GM21367 (cell line): ENCODE measurements around the gene NEB.
"Not testable (repeated sequence)": the region's sequence is repeated elsewhere in the genome, so short reads cannot be mapped to it uniquely, and the experiment has no call there.

Experiments
- ATAC-seq: cut with Tn5 transposase; IDR thresholded peaks from one replicate; pipeline ENCODE4 v1.9.1; 2021; ENCODE audit not compliant: unreplicated experiment

The NEB gene

DNA sequence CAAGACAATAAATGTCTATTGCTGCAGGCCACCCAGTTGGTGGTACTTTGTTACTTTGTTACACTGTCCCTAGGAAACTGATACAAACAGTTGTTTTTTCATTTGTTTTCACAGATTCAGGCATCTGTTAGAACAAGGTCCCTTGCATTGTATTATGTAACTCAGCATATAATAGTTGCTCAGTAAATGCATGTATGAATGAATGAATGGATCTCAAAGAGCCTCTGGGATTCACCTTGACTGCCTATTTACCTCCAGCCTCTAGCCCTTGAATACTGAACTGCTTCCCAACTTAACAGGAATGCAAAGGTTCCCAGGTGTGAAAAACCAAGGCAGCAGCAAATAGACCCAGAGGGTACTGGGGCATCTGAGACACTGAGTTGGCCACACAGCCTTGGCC, 27.4 kb upstream of the NEB start:
- ATAC-seq: no peak

GRCh38 chr2:151761193-151761592, 26.9 kb upstream of the NEB start:
- no peak for ATAC-seq

DNA sequence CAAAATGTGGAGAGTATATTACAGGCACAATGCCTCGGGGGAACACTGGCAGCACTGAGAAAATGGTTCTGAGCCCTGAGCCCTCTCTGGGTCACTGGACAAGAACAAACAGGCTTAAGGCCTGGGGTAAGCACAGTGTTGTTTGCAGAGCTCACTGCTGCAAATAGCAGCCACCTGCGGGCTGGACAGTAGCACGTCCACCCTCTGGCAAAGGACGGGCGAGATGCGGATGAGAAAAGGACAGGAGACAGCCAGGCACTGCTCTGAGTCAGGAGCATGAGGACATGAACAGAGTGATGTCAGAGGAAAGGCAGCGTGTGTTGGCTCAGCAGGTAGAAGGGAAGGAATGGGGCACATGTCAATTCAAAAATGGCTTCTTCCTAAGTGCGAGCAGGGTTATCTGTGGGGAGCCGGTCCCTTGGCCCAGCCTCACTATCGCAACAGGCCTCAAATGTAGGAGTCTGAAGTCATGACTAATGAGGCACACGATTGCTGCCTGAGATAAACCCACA, 25.9 kb upstream of the NEB start:
- ATAC-seq: no peak

- ATAC-seq: no peak
Measured at GRCh38 chr2:151758744-151759143, 24.5 kb upstream of the NEB start.

DNA sequence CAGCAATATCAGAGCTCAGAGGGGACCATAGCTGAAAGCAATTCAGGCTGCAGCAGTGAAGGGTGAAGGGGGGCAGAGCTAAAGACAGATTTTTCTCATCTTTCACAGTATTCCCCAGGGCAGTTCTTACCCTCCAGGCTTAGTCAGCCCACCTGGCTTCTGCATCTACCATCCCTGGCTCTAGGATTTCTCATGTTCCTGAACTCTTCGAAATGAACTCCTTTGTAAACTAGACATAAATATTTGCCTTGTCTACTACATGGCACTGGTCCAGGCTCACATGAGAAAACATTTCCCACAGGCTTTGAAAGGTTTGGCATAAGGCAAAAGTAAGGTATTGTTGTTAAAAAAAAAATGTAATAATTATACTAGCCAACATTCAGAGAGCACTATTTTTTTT, 23.6 kb upstream of the NEB start:
- ATAC-seq: no peak

DNA sequence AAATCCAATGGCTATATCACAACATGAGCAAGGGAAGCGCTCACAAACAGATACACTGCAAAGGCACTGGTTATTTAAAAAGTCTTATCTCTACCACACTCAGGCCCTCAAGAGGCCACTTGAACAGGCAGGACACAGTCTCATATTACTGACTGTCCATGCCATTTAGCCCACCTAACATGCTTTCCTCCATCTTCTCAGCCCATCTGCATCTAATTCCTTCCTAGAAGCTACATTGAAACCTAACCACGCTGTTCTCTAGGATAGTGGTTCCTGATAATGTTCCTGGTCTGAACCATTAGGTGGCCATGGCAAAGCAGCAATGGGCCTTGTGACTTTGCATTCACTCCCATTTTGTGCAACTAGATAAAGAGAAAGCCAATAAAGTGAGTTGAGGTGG, 22.5 kb upstream of the NEB start:
- ATAC-seq: no peak

DNA sequence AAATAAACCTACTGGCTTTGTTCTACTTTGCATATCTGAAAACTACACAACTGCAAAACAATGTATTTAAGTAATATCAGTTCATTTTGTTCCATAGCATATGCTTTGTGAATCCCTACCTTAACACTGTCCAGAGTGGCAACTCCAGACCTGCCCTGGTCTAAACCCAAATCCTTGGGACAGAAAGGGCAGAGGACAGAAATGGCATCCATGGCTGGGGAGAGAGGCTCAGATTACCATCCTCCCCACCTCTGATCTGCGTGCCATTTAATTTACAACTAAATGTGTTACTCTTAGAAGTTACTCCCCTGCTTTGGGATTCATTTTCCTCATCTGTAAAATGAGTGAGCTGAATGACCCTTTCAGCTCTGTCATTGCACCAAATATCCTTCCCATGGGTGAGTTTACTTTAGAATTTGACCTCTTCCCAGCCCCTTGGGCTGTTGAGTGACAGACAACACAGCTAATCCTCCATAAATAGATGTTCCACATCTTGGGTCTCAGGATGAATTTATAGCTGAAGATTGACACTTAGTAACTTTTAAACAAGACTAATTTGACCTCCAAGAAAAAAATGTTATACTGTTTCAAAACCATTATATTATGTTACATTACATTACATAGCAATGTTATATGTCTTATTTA, 20.1 kb upstream of the NEB start:
- no peak for ATAC-seq

- no peak for ATAC-seq
Measured at GRCh38 chr2:151753540-151753939, 19.3 kb upstream of the NEB start.

- not testable (repeated sequence) for ATAC-seq
Measured at GRCh38 chr2:151745261-151745660, 11.0 kb upstream of the NEB start.

GRCh38 chr2:151730262-151730975, 3.9 kb downstream of the NEB start:
- ATAC-seq: peak; percentile 61

GRCh38 chr2:151729837-151730236, 4.4 kb downstream of the NEB start:
- ATAC-seq: peak; percentile 31

- ATAC-seq: no peak
Measured at GRCh38 chr2:151729415-151729811, 4.9 kb downstream of the NEB start.

- no peak for ATAC-seq
Measured at GRCh38 chr2:151728804-151729414, 5.4 kb downstream of the NEB start.

DNA sequence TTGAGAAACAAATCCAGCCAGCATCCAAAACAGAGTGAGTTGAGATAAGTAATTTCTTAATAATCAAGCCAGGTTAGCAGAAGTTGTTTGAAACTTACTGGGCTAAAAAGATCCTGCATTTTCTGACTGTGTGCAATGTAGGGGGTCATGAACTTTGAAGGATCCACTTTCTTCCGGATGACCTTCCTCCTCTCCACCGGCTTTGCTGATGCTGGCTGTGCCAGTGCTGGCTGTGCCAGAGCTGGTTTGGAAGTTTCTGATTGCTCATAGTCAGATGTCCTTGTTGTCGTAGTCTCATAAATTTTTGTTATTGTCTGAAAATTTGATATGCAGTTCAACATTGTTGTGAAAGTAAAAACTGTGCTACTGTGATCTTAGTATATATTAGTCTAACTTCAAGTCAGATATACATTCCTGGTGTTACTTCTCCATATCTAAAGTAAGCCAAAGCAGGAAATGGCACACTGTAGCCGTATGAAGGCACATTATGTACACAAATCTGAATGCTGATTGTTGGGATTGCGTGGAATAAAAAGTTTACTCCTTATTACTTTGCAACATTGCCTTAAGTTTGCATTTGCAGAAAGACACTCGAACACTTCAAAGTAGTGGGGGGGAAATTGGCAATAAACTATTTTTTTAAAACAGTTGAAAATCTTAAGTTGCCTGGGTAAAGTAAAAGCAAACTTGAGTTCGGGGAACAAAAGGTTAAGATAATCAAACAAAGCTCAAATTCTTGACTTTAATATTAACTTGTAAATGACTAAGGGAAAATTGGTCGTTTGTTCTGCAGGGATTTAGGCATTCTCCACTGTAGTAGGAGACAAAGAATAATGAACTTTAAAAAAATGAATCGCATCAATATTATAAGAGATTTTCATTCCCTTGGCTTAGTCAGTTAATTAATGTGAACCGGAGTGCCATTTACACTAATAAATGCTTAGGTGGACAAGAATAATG, 6.4 kb downstream of the NEB start:
- no peak for ATAC-seq

DNA sequence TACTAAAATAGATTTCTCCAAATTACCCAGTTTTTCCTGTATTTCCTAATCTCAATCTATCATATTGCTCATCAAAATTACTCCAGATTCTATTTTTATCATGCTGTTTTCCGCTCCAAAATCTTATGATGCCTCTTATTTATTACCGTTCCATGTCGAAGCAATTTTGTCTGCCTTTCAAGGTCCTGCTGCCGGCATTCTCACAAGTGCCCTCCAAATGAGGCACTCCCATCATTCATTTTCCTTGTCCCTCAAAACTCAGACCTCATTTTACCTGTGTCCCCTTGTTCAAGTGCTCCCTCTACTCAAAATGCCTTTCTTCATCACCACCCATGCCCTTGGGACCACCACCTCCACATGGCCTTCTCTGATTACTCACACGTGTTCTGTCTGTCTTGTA, 13.1 kb downstream of the NEB start:
- ATAC-seq: no peak

GRCh38 chr2:151720521-151720920, 13.8 kb downstream of the NEB start:
- no peak for ATAC-seq

DNA sequence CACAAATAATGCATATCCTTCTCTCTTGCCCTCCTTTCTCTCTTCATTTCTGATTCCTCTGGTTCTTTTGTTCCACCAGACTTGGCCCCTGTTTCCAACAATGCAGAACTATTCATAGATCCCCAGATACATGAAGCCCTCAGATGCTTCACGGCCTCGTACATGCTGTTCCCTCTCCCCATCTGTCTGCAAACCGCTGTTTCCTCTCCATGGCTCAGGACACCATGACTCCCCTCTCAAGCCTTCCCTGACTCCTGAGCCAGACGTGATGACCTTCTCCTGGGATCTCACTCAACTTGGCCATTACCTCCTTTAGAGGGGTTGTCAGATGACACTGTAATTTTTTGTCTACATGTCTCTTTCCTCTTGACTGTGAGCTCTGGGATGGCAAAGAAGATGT, 15.5 kb downstream of the NEB start:
- ATAC-seq: no peak

- no peak for ATAC-seq
Measured at GRCh38 chr2:151718247-151718646, 16.0 kb downstream of the NEB start.

GRCh38 chr2:151716721-151717120, 17.6 kb downstream of the NEB start:
- ATAC-seq: no peak

- no peak for ATAC-seq
Measured at GRCh38 chr2:151713291-151713903, 20.9 kb downstream of the NEB start.

DNA sequence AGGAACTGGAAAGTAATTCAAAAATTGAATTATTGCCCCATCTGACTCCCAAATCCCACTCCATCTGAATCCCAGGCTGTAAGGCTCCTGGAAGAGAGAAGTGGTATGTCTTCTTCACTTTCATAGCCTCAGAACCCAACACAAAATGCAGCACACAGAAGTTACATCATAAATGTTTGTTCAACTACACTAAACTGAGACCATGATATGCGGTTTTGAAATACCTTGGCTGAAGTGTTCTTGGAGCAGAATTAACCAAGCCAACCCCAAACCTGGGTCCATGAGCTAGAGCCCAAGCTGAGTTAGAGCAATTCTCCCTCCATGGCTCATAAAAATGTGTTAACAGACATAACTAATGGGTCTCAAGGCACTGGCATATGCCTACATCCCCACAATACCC, 23.3 kb downstream of the NEB start:
- ATAC-seq: no peak
